ENCODE results near the gene TEDDM1.
"Not testable (repeated sequence)": the region's sequence is repeated elsewhere in the genome, so short reads cannot be mapped to it uniquely, and the experiment has no call there.

The TEDDM1 gene

GRCh38 chr1:182380199-182380598 is 20.3 kb downstream of the TEDDM1 start:
- DNase-seq (ENCODE audit: low read depth, low spot score): no peak

- DNase-seq (ENCODE audit: low read depth, low spot score): not testable (repeated sequence)
Observed at GRCh38 chr1:182379781-182380180, 20.7 kb downstream of the TEDDM1 start.

GRCh38 chr1:182376936-182377574 is 23.4 kb downstream of the TEDDM1 start:
- no peak for DNase-seq (ENCODE audit: low read depth, low spot score)

GRCh38 chr1:182374101-182374834 is 26.2 kb downstream of the TEDDM1 start:
- no peak for DNase-seq (ENCODE audit: low read depth, low spot score)

GRCh38 chr1:182370532-182370931 is 29.9 kb downstream of the TEDDM1 start:
- no peak for DNase-seq (ENCODE audit: low read depth, low spot score)

- no peak for DNase-seq (ENCODE audit: low read depth, low spot score)
Observed at GRCh38 chr1:182368903-182369302, 31.6 kb downstream of the TEDDM1 start.

- DNase-seq (ENCODE audit: low read depth, low spot score): no peak
Observed at GRCh38 chr1:182368358-182368757, 32.1 kb downstream of the TEDDM1 start.

- DNase-seq (ENCODE audit: low read depth, low spot score): no peak
Observed at GRCh38 chr1:182367926-182368325, 32.5 kb downstream of the TEDDM1 start.

- no peak for DNase-seq (ENCODE audit: low read depth, low spot score)
Observed at GRCh38 chr1:182366596-182366995, 33.9 kb downstream of the TEDDM1 start.

GRCh38 chr1:182359645-182360044 is 40.8 kb downstream of the TEDDM1 start:
- DNase-seq (ENCODE audit: low read depth, low spot score): peak; percentile 27

GRCh38 chr1:182357913-182358312 is 42.6 kb downstream of the TEDDM1 start:
- DNase-seq (ENCODE audit: low read depth, low spot score): no peak

- no peak for DNase-seq (ENCODE audit: low read depth, low spot score)
Observed at GRCh38 chr1:182357171-182357570, 43.3 kb downstream of the TEDDM1 start.

GRCh38 chr1:182355723-182356098 is 44.8 kb downstream of the TEDDM1 start:
- DNase-seq (ENCODE audit: low read depth, low spot score): no peak

- no peak for DNase-seq (ENCODE audit: low read depth, low spot score)
Observed at GRCh38 chr1:182351790-182352364, 48.6 kb downstream of the TEDDM1 start.

- no peak for DNase-seq (ENCODE audit: low read depth, low spot score)
Observed at GRCh38 chr1:182350839-182351238, 49.6 kb downstream of the TEDDM1 start.

- DNase-seq (ENCODE audit: low read depth, low spot score): no peak
Observed at GRCh38 chr1:182348961-182349747, 51.3 kb downstream of the TEDDM1 start.

Measured in ELF-1 (cell line).